Measurements from ENCODE around the gene POTED.
"Not testable (repeated sequence)": the region's sequence is repeated elsewhere in the genome, so short reads cannot be mapped to it uniquely, and the experiment has no call there.

The POTED gene

GRCh38 chr21:13609477-13609876 lies at the start of gene POTED:
Gene POTED (plus strand): TSS chr21:13609777. CDS start chr21:13610229, 452 bp downstream.
- DNase-seq (ENCODE audit: low read depth in 1 of 2, low spot score in 1 of 2): not testable (repeated sequence)

GRCh38 chr21:13650101-13650500 lies 40.5 kb downstream of the POTED start:
- DNase-seq (ENCODE audit: low read depth in 1 of 2, low spot score in 1 of 2): not testable (repeated sequence)

DNA sequence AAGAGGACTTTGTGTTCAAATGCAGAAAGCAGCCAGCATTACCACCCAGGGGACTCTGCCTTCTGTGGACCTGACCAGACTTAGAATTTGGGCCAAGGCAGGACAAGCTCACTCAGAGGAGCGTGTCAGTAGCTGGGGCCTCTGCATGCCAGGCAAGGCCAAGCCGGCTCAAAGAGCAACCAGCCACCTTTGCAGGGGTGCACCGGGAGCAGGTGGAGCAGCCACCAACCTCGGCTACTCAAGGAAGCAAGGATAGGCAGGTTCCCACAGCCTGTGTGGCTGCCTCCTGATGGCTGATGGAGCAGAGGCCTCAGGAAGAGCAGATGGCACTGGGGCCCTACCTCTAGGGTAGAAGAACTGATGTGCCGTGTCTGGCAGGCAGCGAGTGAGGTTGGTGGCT lies 42.2 kb downstream of the POTED start:
- not testable (repeated sequence) for DNase-seq (ENCODE audit: low read depth in 1 of 2, low spot score in 1 of 2)

All from activated T-helper 1 cell treated with anti-CD3 and anti-CD28 coated beads, Interleukin-2, amount 50 U/mL, for 16 hours (primary cell).